GM23248 (cell line): ENCODE data around the gene POU4F3. TPM values are rescaled to one million over a fixed set of nuclear protein-coding genes. Genes with fewer than 3 reads are reported as not detected.

Experiments used
- DNase-seq: peaks from one replicate; pipeline ENCODE4 v3.0.0-alpha.2; 2015
- H2AFZ ChIP-seq: fragments of 200-600 bp; sonication (generic); 2 replicates; pipeline ENCODE4 v1.6.1; 2016; ENCODE audit warnings: antibody characterized with exemption
- H3F3A ChIP-seq: fragments of 200-600 bp; sonication (generic); 2 replicates; pipeline ENCODE4 v1.6.1; 2016; ENCODE audit warnings: mild to moderate bottlenecking, antibody characterized with exemption, mixed run types; ENCODE audit not compliant: insufficient read depth
- H3K27ac ChIP-seq: fragments of 200-600 bp; sonication (generic); 2 replicates; pipeline ENCODE4 v1.5.1; 2016; ENCODE audit warnings: mild to moderate bottlenecking
- H3K27me3 ChIP-seq: fragments of 200-600 bp; sonication (generic); replicated peaks from 2 replicates; pipeline ENCODE4 v1.6.1; 2016; ENCODE audit warnings: mild to moderate bottlenecking; ENCODE audit not compliant: insufficient read depth
- H3K36me3 ChIP-seq: fragments of 200-600 bp; sonication (generic); 2 replicates; pipeline ENCODE4 v1.6.1; 2016; ENCODE audit warnings: low read depth, mild to moderate bottlenecking
- H3K4me1 ChIP-seq: fragments of 200-600 bp; sonication (generic); 2 replicates; pipeline ENCODE4 v1.6.1; 2016; ENCODE audit warnings: mild to moderate bottlenecking; ENCODE audit not compliant: insufficient read depth
- H3K4me2 ChIP-seq: fragments of 200-600 bp; sonication (generic); one replicate; pipeline ENCODE4 v1.6.1; 2016; ENCODE audit warnings: mild to moderate bottlenecking; ENCODE audit not compliant: unreplicated experiment
- H3K4me3 ChIP-seq: fragments of 200-600 bp; sonication (generic); 2 replicates; pipeline ENCODE4 v1.5.1; 2016; ENCODE audit warnings: mild to moderate bottlenecking
- H3K79me2 ChIP-seq: fragments of 200-600 bp; sonication (generic); 2 replicates; pipeline ENCODE4 v1.6.1; 2016; ENCODE audit warnings: mild to moderate bottlenecking; ENCODE audit not compliant: insufficient read depth
- H3K9ac ChIP-seq: fragments of 200-600 bp; sonication (generic); 2 replicates; pipeline ENCODE4 v1.6.1; 2016; ENCODE audit warnings: mild to moderate bottlenecking
- H3K9me2 ChIP-seq: fragments of 200-600 bp; sonication (generic); 2 replicates; pipeline ENCODE4 v1.6.1; 2016; ENCODE audit warnings: mixed run types, mild to moderate bottlenecking, moderate library complexity; ENCODE audit not compliant: insufficient read depth
- H3K9me3 ChIP-seq: fragments of 200-600 bp; sonication (generic); one replicate; pipeline ENCODE4 v1.6.1; 2017; ENCODE audit warnings: low read depth
- H4K20me1 ChIP-seq: fragments of 200-600 bp; sonication (generic); 2 replicates; pipeline ENCODE4 v1.6.0; 2016; ENCODE audit not compliant: insufficient read depth
- EZH2 ChIP-seq: fragments of 200-600 bp; sonication (generic); IDR thresholded peaks from 2 replicates; pipeline ENCODE4 v1.6.1; 2018; ENCODE audit warnings: antibody characterized with exemption, mild to moderate bottlenecking; ENCODE audit not compliant: insufficient read depth, poor library complexity, severe bottlenecking
- EZH2phosphoT487 ChIP-seq: fragments of 200-600 bp; sonication (generic); IDR thresholded peaks from 2 replicates; pipeline ENCODE4 v1.6.1; 2018; ENCODE audit warnings: antibody characterized with exemption, moderate library complexity, mild to moderate bottlenecking, low read depth; ENCODE audit not compliant: insufficient read depth
- WGBS, 2 experiments: methylation state at CpG; one replicate each; pipeline ENCODE4 v1.1.6; 2015 to 2017; ENCODE audit warnings: low lambda C conversion rate in 2 of 2, low coverage in 1 of 2; ENCODE audit errors: missing lambda C conversion rate in 2 of 2; 5-methylcytosine and 5-hydroxymethylcytosine counted together
- in situ Hi-C: fragments of 300-500 bp; cut with MboI; formaldehyde crosslinking; loops from 2 replicates; pipeline ENCODE4 v1.15.0; 2020
- polyA plus RNA-seq: library from polyadenylated mRNA; unstranded; fragments of >200 nt; fragmentation: Nextera tagmentation; extraction: Ambion mirVana; gene quantifications from 2 replicates; pipeline ENCODE4 v1.2.1, GENCODE V29; 2016
- total RNA-seq: library from RNA; depleted of rRNA; stranded (reverse); fragments of >200 nt; shearing (Covaris generic); gene quantifications from 2 replicates; pipeline ENCODE4 v1.2.3, GENCODE V29; 2014

The POU4F3 gene
- total and polyA plus RNA-seq, 2 experiments from 2014 or later, result not detected

- H3K4me1 ChIP-seq, result no peaks in the 10 kb centered on the region
- TF ChIP-seq EZH2phosphoT487, result no peak
- TF ChIP-seq EZH2, result peak; percentile 51
- no peaks in the 10 kb centered on the region for H4K20me1 ChIP-seq
- no peak overlapping the region for H3K4me2 ChIP-seq
- no peak overlapping the region for H3K27ac ChIP-seq
- no peak overlapping the region for H2AFZ ChIP-seq
- 0 to 4% methylated on average over 8 of the region's 8 CpGs for WGBS, 2 experiments
- H3K4me3 ChIP-seq, result no peak overlapping the region
- no peaks in the 10 kb centered on the region for H3K9me3 ChIP-seq
- no peak overlapping the region for H3K9ac ChIP-seq
- peaks cover 93% of the 10 kb centered on the region for H3K27me3 ChIP-seq
- no peaks in the 10 kb centered on the region for H3K36me3 ChIP-seq
- in situ Hi-C loops, result no loop called here
- no peaks in the 10 kb centered on the region for H3K79me2 ChIP-seq
- DNase-seq, result no peak
- H3K9me2 ChIP-seq, result no peaks in the 10 kb centered on the region
- no peaks in the 10 kb centered on the region for H3F3A ChIP-seq
Observed at GRCh38 chr5:146337928-146338327, 711 bp upstream of the POU4F3 start.

GRCh38 chr5:146339715-146340259 is 1.1 kb downstream of the POU4F3 start:
- Histone ChIP-seq H3K4me1 (no peaks in the 10 kb centered on the region), H3K9ac (no peak overlapping the region), H3K9me2 (no peaks in the 10 kb centered on the region), H3K9me3 (no peaks in the 10 kb centered on the region), H3K4me2 (no peak overlapping the region), H3K4me3 (0 out of 2 replicates have a peak overlapping the region, but pooled peaks have one; percentile 43), H3F3A (no peaks in the 10 kb centered on the region), H3K79me2 (no peaks in the 10 kb centered on the region), H2AFZ (no peak overlapping the region), H3K27ac (no peak overlapping the region), H4K20me1 (no peaks in the 10 kb centered on the region), H3K36me3 (no peaks in the 10 kb centered on the region), H3K27me3 (peaks cover 95% of the 10 kb centered on the region)
- WGBS, 2 experiments, result 10 to 11% methylated on average over 40 of the region's 44 CpGs
- TF ChIP-seq EZH2phosphoT487, result no peak
- TF ChIP-seq EZH2, result no peak
- no peak for DNase-seq
- in situ Hi-C loops, result no loop called here

GRCh38 chr5:146340260-146341081 is 1.8 kb downstream of the POU4F3 start:
- TF ChIP-seq EZH2phosphoT487 (no peak), EZH2 (peak; percentile 85)
- peak overlapping the region; percentile 29 for H3K4me2 ChIP-seq
- 5 to 8% methylated on average over 40 of the region's 40 CpGs for WGBS, 2 experiments
- H3K9ac ChIP-seq, result no peak overlapping the region
- H3K79me2 ChIP-seq, result no peaks in the 10 kb centered on the region
- H3F3A ChIP-seq, result no peaks in the 10 kb centered on the region
- no peak overlapping the region for H2AFZ ChIP-seq
- in situ Hi-C loops, result no loop called here
- no peaks in the 10 kb centered on the region for H4K20me1 ChIP-seq
- H3K4me3 ChIP-seq, result peak overlapping the region; percentile 43; the same call in 1 of the 2 replicates
- peak; percentile 76 for DNase-seq
- no peaks in the 10 kb centered on the region for H3K4me1 ChIP-seq
- H3K27ac ChIP-seq, result no peak overlapping the region
- no peaks in the 10 kb centered on the region for H3K9me3 ChIP-seq
- no peaks in the 10 kb centered on the region for H3K9me2 ChIP-seq
- H3K27me3 ChIP-seq, result peaks cover 98% of the 10 kb centered on the region
- no peaks in the 10 kb centered on the region for H3K36me3 ChIP-seq

DNA sequence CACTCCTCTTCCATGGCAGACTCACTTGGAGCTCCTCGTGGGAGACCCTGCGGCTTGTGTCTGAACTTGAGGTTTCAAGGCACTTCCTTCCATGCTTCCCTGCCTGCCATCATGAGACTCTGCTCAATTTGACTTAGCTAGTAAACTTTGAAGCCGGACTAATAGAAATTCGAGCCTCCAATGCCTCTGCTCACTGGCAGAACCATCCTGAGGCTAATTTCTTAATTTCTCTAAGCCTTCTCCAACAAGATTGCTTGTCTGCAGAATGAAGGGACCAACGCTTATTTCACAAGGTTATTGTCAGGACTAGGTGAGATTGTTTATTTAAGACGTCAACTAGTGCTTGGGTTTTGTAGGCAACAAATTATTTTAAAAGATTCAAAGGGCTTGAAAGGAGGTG is 3.2 kb downstream of the POU4F3 start:
- 6 to 7% methylated on average over 6 of the region's 6 CpGs for WGBS, 2 experiments
- no peak overlapping the region for H3K4me2 ChIP-seq
- no peak overlapping the region for H3K27ac ChIP-seq
- H3K36me3 ChIP-seq, result no peaks in the 10 kb centered on the region
- no peak for TF ChIP-seq EZH2phosphoT487
- TF ChIP-seq EZH2, result no peak
- H3K79me2 ChIP-seq, result no peaks in the 10 kb centered on the region
- no peaks in the 10 kb centered on the region for H3F3A ChIP-seq
- no peaks in the 10 kb centered on the region for H4K20me1 ChIP-seq
- DNase-seq, result no peak
- in situ Hi-C loops, result no loop called here
- H3K9ac ChIP-seq, result no peak overlapping the region
- H3K4me3 ChIP-seq, result no peak overlapping the region
- no peaks in the 10 kb centered on the region for H3K4me1 ChIP-seq
- peaks cover 97% of the 10 kb centered on the region for H3K27me3 ChIP-seq
- no peaks in the 10 kb centered on the region for H3K9me2 ChIP-seq
- H3K9me3 ChIP-seq, result no peaks in the 10 kb centered on the region
- no peak overlapping the region for H2AFZ ChIP-seq
